GM21447 (cell line): Measurements from ENCODE around the gene GNLY.

Source experiments
- ATAC-seq: cut with Tn5 transposase; IDR thresholded peaks from one replicate; pipeline ENCODE4 v1.9.1; 2021; ENCODE audit not compliant: unreplicated experiment

Gene GNLY

DNA sequence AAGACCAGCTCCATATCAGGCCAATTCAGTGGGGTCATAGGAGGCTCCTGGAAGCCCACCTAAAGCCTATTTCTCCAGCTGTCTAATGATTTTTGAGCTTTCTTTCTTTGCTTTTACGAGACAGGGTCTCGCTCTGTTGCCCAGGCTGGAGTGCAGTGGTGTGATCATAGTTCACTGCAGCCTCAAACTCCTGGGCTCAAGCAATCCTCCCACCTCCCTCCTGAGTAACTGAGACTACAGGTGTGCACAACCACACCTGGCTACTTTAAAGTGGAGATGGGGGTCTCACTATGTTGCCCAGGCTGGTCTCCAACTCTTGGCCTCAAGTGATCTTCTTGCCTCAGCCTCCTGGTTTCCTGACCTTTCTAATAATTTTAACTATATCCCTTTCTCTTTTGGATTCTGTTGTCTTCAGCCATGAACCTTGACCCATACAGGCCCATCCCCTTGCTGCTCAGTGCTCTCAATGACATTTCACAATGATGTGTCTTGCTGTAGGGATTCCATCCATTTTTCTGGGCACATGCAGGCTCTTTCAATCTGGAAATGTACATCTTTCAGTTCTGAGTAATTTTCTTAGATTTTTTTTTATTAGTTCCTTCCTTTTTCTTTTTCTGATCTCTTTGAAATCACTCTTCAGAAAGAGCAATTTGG is 29.7 kb downstream of the GNLY start:
- no peak for ATAC-seq

DNA sequence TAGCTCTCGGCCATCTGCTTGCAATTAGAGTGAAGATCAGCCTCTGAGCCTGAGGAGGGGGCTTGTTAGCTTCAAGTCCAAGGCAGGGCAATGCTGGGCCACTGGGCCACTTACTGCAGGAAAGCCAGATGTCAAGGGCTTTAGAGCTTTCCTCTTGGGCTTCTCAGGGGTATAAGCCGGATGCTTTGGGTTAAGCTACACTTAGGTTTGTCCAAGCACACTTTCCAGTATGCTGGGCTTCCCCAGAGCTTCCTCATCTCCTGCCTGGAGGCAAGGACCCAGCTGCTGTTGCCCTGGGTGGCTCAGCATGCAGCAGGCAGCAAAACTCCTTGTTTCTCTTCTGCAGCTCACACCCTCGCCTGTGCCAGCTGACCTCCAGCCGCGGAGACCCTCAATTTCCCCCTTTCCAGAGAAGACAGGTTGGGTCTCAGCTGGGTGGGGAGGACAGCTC is 30.6 kb downstream of the GNLY start:
- no peak for ATAC-seq

DNA sequence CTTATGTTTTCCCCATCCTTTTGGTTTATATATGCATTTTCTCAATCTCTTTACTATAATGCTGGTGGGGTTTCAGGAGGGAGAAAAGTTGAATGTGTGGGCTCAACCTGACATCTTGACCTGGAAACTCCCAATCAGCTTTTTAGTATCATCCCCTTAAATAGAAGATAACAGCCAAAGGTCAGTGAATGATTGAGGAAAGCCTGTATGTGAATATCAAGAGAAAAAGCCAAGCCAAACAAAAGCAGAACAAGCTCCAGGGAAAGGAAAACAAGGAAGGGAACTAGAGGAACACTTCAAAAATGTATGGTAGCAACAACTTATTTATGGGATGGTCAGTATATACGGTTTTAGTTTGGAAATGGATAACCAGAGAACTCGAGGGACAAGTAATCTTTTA is 31.3 kb downstream of the GNLY start:
- ATAC-seq, result no peak

DNA sequence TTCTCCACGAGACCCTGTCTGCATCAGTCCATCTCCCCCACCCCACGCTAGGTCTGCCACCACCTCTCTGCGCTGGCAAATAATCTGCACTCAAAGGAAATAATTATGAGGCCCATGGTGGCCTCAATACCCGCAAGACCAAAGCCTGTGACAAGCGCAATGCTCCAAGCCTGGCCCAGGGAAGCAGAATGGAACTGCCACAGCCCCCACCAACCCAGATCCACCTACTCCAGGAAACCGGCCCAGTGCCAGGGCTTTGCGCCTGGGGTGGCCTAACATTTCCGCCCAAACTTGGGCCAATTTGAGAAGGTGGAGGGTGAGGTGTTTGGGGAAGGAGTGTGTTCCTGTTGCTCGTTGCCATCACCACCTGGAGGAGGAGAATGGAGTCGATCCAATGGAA is 33.6 kb downstream of the GNLY start:
- no peak for ATAC-seq

DNA sequence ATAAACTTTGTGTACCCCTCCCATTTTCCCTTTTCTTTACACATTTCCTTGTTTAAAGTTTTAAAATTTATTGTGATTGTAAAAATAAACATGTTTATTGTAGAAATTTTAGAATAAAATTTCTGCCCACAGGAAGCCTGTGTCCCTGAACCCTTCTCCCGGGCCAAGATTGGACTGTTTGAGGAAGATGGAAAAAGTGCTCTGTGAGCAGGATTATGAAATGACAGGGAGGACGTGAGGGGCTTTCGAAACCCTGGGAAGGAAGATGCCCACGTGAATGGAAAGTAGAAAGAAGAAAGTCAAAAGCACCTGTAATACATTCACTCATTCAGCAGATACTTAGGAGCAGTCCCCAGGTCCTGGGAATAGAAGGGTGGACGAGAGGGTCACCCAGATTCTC is 34.2 kb downstream of the GNLY start:
- no peak for ATAC-seq

DNA sequence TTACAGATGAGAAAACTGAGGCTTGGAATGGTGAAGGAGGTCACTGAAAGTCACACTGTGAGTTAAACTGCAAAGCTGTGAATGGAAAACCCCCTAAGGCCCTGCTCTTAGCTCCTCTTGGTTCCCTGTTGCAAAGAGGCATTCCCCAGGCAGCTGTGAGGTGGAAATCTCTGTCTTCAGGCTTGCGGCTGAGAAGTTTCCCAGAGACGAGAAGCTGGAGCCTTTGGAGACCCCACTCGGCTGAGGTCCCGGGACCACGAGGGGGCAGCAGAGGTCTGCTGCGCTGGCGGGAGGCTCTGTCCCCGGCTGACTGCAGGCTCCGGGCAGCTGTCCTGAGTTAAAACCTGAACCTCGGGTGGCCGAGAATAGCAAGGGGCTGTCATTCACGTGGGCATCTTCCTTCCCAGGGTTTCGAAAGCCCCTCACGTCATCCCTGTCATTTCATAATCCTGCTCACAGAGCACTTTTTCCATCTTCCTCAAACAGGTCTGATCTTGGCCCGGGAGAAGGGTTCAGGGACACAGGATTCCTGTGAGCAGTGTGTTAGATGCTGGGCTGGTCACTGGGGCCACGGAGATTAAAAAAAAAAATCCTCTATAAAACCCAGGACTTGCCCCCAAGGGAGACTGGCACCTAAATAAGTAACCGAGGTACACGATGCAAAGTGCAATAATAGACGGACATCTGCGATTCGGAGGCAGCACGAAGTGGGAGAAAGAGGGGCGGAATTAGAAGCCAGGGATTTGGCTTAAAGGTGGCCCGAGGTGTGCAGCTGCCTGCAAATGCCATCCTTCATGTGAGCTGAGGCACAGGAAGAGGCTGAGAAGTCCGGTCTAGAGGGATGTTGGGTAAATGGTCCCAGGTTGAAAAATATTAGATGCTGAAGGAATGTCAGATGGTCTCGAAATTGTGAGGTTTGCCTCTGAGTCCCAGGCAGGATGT is 35.0 kb downstream of the GNLY start:
- ATAC-seq, result no peak

DNA sequence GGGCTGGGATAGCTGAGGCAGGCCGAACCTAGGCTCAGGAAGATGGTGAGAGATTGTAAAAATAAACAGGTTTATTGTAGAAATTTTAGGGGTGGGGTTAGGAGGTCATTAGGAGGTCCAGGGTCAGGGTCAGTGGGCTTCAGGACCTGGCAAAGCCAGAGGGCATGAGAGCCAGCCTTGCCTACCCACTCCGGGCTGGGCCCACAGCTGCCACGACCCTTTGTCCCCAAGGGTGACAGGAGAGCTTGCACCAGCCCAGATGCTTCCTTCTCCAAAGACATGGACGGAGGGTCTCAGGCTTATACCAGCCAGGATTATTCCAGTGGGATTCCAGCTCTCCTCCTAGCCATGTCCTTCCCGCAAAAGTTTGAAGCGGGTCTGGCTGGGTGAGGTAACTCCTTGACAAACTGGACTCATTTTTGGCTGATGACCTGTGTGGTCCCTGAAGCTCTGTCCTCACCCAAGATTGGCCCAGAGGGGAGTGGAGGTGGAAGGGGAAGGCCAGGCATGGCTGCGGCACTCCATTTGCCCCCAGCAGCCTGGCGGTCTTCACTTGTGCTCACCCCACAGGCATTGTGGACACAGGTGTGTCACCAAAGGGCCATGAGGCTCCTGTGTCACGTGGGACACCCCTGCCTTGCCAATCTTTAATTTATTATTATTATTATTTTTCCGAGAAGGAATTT is 35.8 kb downstream of the GNLY start:
- ATAC-seq, result no peak

DNA sequence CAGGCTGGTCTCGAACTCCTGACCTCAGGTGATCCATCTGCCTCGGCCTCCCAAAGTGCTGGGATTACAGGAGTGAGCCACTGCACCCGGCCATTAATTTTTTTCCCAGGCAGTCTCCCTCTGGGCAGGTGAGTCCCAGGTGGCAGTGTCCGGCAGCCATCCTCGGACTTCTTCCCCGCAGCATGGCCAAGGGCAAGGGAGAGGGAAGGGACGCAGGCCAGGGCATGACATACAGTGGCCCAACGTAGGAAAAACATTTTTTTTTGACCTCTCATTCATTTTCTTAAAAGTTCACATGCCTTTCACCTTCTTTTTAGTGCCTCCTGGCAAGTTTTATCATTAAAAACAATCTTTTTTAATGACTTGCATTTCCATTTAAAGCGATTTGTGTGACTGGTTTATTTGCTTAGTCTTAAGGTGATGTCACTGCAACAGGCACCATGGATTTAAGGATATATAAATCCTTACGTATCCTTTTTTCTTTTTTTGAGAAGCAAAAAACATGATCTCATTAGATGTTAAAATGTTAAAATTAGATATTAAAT is 36.6 kb downstream of the GNLY start:
- no peak for ATAC-seq

DNA sequence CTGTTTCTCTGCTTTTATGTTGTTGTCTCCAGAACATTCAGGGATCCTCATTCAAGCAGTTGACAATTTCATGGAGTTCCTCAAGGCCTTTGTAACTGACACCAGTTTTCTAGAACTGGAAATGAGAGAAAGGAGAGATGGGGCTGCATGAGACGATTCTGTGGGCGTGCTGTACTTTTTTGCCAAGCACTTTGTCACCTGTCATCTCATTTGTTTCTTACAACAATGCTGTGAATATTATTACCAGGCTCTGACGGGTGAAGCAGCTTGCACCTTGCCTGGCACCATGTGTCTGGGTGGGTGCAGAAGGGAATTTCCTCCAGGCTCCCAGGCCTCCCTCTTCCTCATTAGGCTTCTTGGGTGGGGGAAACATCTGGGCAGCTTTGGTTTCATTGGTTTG is 37.4 kb downstream of the GNLY start:
- ATAC-seq, result no peak

DNA sequence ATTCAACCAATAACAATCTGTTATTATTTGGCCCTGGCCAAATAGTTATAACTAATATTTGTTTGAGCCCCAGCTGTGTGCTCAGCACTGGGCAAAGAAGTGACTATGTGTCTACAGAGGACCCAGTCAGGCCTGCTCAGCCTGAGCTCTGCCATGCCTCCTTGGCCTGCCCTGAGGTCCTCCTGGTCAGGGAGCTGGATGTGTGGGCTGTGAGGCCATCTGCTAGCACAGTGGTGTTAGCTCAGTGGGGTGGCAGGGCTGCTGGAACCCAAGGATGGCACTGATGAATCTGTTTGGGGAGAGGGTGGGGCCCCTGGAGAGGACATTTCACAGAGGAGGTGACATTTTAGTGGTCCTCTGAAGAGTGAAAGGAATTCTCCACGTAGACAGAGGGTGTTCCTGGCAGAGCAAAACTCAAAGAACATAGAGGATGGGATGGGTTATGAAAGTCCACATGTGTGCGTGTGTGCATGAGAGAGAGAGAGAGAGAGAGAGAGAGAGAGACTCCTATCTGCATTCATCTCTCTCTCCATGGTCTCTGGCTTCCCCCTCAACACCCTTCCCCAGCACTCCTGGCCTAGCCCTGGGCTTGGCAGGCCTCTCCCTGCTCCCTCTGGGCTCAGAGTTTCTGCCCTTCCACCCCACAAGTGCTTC is 38.4 kb downstream of the GNLY start:
- ATAC-seq, result no peak

DNA sequence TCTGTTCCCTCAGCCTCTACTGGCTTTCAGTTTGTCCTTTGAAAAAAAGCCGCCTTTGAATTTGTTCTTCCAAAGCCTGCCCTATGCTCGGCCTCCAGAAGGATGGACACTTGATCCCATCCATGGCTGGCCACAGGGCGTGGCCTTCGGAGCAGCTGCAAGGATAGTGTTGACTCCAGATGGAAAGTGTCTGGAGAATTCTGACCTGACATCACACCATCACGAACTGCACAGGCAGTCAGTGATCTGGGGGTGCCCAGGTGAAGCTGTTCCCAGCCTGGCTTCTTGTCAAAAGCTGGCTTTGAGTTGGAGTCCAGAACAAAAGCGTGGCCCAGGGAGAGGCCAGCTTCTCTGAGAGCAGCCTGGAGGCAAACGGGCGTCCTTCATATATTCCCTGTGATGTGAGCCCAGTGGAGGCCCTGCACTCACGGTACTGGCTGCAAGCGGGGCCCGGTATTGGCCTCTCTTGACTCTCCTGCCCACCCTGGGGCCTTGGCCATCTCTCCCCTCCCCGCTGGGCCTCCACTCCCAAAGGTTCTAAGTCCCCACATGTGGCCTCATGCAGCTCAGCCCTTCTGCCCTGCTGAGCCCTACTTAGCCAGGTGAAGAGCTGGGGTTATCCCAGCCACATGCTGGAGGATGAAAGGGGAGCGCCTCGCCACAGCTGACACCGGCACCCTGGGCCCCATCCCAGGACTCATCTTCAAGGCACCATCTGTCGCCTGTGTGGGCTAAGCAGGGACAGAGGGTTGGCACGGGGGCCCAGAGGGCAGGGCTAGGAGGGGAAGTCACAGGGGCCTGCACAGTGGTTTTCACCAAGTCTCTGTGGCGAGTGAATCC is 39.2 kb downstream of the GNLY start:
- no peak for ATAC-seq

DNA sequence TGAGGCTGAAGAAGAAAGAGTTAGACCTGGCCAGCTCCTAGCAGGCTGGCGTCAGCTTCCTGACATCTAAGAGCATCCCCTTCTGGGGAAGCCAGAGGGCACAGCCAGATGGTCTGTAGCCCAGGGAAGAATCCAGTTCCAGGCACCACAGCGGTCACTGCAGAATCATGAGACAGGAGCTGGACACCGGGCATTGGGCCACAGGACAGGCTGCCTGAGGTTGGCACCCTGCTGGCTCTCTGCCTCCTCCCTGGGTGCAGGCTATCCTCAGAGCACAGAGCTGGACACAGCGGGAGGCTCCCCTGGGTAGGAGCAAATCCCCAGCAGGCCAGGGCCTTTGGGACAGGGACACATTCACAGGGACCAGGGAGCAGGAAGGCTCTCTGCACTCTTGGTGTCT is 39.9 kb downstream of the GNLY start:
- no peak for ATAC-seq

DNA sequence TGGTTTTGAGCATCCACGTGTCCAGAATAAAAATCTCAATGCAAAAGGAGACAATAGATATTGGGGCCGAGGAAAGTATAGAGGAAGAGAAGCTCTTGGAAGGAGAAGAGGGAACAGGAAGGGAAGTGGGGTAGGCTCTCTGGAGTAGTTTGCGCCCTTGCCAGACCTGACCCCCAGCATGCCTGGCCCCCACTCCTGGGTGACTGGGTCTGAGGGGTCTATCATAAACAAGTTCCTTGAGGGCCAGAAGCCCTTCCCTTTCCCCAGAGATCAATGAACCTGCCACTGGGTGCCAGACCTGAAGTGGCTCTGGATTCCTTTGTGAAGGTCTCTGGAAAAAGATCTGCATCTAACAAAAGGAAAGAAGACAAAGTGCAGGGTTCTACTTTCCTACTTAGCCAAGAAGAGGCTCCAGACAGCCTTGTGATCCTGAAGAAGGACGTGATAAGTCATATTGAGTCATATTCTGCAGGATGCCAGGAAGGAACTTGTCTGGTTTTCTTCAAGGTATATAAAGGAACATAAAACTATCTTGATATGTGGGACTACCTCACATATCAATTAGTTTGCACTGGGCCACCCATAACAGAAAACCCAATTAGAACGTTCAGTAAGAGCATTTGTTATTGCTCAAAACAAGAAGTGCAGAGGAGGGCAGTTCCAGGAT is 40.9 kb downstream of the GNLY start:
- ATAC-seq, result no peak

DNA sequence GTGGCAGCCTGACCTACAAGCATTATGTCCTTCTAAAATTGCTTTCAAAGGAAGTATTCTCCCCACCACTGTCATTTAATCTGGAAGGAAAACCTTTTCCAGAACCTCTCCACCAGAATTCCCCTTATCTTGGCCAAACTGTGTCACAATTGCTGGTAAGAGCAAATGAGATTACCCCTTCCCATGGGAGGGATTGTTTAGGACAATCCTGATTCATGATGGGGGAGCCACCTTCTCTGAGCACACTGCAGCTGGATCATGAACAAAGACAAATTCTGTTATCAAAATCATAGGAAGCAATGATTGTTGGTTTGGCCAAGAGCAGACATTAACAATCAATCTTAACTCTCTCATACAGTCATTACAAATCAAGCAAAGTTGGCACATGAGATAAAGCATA is 41.5 kb downstream of the GNLY start:
- no peak for ATAC-seq

DNA sequence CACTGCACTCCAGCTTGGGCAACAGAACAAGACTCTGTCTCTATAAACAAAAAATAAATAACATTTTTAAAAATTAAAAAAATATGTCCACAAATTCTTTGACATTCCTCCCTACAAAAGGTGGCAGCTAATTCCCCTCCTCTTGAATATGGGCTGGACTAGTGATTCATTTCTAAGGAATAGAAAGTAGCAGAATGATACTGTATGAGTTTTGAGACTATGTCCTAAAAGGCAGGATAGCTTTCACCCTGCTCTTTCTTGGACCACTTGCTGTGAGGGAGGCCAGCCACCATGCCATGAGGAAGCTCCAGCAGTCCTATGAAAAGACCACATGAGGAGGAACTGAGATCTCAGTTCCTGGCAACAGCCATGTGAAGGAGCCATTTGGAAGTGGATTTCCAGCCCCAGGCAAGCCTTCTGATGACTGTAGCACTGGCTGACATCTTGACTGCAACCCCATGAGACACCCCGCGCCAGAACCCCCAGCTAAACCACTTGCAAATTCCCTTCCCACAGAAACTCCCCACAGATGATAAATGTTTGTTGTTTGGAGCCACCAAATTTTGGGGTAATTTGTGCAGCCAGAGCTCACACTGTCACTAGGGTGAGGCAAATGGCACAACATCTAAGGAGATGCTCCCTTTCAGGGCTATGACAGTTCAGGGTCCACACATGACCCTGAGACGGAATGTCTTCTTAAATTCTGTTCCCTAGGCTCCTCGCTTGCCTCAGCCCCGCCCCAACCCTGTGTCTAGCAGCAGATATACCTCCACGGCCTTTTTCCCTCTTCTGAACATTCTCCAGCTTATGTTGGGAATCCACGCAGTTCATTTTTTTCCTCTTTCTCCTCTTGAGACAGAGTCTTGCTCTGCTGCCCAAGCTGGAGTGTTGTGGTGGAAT is 42.5 kb downstream of the GNLY start:
- ATAC-seq, result no peak

DNA sequence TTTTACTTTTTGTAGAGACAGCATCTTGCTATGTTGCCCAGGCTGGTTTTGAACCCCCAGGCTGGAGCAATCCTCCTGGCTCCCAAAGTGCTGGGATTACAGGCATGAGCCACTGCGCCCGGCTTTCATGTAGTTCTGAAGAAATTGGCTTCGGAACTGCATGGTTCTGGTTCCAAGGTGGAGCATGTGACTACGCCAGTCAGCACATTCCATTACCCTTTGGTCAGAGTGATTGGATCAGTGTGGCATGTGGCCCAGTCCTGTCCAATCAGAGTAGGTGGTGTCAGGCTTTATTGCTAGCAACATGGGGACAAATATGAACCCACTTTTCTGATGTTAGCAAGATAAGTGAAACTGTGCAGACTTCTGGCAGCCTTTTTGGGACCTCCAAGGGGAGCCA is 43.3 kb downstream of the GNLY start:
- ATAC-seq, result no peak

DNA sequence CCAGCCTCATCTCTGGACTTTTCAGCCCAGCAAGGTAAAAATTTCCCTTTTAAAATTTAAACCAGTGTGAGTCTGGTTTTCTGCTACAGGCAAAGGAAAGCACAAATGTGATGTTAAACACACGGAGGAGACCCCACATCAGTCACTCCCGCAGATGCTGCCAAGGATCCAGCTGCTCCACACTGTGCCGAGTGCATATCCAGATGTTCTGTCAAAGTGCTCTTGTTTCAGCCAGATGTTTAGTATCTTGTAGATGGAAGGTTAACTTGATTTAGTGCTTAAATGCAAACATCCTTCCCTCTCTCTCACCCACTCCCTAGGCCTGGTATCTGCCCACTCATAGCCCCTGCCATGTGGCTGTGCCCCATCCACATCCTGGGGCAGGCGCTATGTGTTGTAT is 43.8 kb downstream of the GNLY start:
- ATAC-seq, result no peak

DNA sequence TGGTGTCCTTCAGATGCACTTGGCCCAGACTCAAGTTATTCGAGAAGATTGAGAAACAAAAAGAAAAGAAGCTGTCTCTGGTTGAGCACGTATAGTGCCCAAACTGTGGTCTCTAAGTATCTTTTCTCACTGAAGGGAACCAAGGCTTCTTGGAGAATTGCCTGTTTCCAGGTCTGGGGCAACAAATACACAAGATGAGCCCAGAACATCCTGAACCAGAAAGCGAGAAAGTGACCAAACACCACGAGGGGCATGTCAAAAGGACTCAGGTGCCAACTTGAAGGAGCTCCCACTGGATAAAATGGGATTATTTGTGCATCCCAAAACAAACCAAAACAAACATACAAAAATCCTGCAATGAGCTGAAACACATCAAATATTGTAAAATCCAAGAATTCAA is 46.0 kb downstream of the GNLY start:
- ATAC-seq, result no peak
